Measurements from ENCODE around the gene MED13L.
A peak's percentile ranks its signal among the peaks of the same experiment; 100 is the strongest.
"Not testable (repeated sequence)": the region's sequence is repeated elsewhere in the genome, so short reads cannot be mapped to it uniquely, and the experiment has no call there.

The MED13L gene

GRCh38 chr12:116303066-116303465 lies 25.6 kb upstream of the MED13L start:
- DNase-seq, result no peak

DNA sequence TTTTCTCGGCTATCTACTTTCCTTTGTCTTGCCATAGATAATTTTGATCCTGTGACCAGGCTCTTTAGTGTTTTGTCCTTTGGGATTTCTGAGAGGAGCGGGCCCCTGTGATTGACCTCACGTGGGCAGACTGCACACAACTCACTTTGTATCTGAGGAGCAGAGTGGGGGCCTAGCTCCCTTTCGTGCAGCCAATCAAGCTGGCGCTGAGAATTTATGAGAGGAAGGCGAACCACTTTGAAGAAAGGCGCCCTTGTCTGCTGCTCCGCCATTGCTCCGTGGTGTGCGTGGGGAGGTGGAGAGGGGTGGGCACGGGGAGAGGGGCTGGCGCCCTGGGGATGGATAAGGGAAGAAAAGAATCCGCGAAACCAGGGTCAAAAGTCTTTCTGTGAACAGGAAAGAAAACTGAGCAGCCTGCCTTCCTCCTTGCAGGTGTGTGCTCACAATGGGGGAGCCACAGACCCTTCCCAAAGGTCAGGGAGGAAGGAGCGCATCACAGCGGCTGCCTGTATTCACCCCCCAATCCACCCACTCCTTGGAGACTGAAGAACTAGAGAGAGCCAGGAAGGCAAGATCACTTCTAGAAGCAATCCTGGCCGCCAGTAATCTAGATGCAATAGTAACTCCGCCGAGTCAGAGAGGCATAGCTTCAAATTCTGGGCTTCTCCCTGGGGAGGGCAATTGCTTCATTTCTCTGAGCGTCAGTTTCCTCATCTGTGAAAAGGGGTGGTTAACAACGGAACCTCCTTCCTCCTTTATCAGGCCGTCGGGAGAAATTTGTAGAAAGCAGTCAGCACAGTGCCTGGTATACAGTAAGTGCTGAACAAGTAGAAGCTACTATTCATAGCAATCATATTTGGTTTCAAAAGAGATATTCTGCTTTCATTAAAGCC lies 24.9 kb upstream of the MED13L start:
- DNase-seq, result peak; percentile 79

DNA sequence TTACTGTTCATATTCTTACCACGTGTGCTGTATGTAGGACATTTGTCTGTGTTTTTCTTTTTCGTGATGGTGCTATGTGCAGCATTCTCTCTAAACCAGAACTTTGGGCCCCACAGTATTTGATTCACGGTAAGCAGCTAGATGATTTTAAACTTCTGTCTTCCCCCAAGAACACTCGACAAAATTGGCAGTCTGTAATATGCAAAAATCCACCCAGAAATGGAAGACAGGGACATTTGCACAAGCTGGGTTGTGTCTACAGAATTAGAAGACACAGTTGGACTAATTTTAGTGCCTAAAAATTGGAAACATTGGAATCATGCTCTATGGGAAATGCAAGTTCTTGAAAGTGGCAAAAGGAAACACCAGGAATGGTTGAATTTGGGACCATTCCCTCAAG lies 24.1 kb upstream of the MED13L start:
- DNase-seq, result no peak

DNA sequence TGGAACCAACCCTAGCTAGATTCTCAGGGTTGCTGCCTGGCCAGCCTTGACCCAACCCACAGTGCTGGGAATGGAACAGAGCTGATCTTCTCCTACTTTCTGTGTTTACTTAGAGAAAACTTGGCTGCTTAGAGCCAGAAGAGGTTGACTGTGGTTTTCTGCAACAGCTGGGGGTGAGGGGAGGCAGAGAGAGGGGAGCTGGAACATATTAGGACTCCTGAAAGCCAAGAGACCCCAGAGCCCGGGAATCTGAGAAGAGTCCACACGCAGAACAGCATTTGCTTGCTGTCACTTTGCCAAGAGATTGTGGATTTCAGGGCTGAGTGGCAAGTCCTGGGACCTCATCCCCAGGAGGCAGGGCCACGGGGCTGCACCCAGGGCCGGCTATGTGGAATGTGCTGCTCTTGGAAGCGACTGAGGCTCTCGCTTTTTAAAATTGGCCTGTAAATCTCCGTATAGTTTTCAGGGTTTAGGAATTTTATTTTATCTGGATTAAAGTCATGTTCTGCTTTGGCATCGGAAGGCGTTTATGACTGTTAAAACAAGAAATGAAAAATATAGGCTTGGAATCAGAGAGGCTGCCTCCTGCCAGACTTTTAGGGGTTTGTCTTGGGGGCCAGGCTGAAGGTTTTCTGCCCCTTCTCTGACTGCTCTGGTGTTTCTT lies 22.3 kb upstream of the MED13L start:
- DNase-seq, result no peak

DNA sequence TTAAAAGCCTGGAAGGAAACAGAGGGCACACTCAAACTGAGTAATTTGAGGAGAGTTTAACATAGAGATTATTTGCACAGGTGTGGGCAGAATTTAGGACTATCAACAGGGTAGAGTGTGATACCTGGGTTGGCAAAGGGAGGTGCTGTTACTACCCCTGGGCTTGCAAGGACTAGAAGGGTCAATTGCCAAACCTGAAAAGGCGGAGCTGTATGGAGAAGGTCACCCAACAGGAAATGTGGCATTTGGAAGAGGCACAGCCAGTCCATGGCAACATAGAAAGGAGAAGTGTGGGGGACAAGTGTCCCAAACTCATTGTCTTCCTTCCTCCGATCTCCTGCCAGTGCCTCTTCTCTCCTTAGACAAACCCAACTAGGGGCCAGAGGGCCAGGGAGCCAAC lies 21.6 kb upstream of the MED13L start:
- peak; percentile 72 for DNase-seq

- DNase-seq, result no peak
Observed at GRCh38 chr12:116298578-116298977, 21.1 kb upstream of the MED13L start.

DNA sequence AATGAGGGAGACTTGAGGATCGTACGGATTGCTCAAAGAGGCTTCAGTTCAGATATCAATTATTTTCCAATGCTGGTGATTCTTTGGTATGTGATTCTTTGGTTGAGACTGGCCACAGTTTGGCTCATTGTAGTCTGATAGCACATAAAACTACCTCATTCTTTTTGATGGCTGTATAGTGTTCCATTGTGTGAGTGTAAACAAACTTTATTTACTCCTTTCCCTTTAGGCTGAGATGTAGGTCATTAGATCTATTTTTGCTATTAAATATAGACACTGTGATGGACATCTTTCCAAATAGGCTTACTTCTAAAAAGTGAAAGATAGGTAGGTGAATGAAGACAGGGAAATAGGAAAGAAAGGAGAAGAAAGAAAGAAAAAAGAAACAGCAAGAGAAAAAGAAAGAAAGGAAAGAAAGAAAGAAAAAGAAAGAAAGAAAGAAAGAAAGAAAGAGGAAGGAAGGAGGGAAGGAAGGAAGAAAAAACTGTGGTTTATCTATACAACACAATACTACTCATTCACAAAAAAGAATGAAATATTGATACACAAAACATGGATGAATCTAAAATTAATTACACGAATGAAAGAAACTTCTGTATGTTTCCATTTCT lies 19.8 kb upstream of the MED13L start:
- no peak for DNase-seq

- no peak for DNase-seq
Observed at GRCh38 chr12:116295327-116296263, 18.1 kb upstream of the MED13L start.

DNA sequence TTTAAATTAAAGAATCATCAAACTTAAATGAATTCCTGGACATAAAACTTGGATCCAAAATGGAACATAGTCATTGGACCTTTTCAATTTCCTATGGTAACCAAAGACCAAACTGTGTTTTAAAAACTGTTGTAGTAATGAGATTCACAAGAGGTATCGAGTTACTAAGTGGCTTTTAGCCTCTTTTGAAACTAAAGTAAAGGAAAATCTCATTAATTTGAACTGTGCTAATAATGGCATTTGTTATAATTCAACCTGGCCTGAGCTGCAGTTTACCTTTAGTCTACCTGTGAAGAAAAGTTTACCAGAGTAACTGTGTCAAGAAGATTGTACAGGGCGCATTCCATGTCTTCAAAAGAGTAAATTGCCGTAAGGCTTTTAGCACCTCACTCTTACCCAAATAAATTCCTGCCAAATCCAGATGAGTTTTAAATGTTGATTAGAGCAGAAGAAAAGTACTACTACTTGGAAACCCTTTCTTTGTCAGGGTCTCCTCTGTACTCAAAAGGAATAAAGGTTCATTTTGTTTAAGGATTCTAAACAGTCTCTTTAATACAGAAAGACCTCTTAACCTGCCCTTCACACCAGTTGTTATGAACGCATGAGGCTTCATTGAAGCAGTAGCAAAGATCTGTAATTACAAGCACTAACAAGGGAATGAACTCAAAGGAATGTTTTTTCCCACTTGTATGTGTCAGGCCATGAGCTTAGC lies 17.1 kb upstream of the MED13L start:
- DNase-seq, result no peak

- no peak for DNase-seq
Observed at GRCh38 chr12:116293687-116294453, 16.4 kb upstream of the MED13L start.

DNA sequence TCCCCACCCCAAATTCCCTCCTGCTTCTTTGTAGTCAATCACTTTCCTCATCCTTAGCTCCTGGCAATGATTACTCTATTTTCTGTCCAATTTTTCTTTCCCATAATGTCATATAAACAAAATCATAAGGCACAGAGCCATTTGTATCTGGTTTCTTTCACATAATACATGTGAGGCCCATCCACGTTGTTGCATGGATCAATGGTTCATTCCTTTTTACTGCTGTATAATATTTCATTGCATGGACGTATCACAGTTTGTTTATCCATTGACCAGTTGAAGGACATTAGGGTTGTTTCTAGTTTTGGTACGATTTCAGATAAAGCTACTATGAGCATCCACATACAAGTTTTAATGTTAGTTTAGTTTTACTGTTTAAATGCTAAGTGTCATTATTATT lies 13.7 kb upstream of the MED13L start:
- DNase-seq, result no peak

DNA sequence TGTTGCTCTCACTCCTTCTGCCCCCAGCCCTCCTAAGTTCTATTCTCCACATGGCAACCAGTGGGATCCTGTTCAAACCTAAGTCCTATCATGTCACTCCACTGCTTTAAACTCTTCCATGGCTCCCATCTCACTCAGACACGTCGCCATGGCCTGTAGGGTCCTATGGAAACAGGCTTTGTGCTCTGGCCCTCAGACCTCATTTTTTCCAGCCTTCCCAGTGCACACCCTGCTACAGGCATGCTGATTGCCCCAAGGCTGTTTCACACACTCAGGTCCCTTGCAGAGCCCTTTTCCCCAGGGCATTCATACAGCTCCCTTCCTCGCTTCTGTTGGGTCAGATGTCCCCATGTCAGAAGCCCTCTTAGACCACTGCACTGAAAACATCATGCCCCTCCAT lies 11.2 kb upstream of the MED13L start:
- no peak for DNase-seq

GRCh38 chr12:116287842-116288301 lies 10.4 kb upstream of the MED13L start:
- no peak for DNase-seq

GRCh38 chr12:116284396-116284795 lies 6.9 kb upstream of the MED13L start:
- peak; percentile 90 for DNase-seq

DNA sequence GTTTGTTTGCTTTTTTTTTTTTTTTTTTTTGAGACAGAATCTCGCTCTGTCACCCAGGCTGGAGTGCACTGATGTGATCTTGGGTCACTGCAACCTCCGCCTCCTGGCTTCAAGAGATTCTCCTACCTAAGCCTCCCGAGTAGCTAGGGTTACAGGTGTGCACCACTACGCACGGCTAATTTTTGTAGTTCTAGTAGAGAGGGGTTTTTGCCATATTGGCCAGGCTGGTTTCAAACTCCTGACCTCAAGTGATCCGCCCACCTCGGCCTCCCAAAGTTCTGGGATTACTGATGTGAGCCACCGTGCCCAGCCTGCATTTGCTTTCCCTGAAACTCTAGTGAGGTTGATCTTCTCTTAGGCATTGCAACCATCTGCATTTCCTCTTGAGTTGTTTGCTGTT lies 6.4 kb upstream of the MED13L start:
- not testable (repeated sequence) for DNase-seq

DNA sequence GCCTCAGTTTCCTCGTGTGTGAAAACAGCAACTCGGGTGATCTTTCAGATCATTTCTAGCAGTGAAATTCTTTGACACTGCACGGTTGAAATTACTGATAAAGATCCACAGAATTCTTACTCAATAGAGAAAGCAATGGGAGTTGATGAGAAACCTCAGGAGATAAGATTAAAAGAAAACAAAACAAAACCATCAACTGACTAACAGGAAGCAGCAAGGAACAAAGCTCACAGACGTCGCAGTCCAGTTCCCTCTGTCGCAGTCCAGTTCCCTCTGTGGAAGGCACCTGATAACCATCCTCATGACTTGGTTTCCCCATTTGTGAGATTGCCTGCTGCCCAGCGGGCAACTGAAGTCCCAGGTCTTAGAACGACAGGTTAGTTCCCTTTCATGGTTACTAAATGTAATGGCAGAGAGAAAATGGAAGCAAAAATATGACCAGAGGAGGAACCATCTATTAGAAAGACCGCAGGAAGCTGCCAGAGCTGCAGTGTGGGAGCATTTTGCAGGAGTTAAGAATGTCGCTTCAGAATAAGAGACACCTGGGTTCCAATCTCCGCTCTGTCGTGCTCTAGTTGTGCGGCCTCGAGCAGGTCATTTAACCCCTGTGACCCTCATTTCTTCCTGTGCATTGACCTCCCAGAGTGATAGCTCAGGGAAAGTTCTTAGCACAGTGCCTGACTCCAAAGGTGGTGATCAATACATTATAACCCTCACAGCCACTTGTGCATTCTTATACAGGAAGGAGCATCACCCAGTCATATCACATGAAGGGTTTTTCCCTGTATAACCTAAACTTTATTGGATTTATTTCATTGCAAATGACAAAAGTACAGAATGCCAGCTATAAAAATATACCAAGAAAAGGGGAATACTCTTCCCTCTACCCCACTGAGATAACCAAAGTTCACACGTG lies 5.1 kb upstream of the MED13L start:
- peak; percentile 57 for DNase-seq

DNA sequence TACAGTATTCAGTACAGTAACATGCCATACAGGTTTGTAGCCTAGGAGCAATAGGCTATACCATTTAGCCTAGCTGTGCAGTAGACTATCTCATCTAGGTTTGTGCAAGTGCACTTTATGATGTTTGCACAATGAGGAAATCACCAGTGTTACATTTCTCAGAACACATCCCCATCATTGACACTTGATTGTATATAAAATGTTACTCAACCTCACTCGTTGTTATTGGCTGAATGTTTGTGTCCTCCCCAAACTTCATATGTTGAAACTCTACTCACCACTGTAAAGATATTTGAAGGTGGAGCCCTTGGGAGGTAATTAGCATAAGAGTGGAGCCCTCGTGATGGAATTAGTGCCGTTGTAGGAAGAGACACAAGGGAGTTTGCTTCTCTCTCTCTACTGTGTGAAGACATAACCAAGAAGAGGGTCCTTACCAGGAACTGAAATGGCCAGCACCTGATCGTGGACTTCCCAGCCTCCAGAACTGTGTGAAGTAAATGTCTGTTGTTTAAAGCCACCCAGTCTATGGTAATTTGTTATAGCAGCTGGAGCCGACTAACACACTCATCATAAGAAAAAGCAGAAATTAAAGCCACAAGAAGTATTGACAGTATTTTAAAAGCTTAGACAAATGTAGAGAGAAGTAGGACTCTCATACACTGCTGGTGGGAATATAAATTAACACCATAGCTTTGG lies 3.2 kb upstream of the MED13L start:
- DNase-seq, result peak; percentile 70

- peak; percentile 25 for DNase-seq
Observed at GRCh38 chr12:116278667-116279066, 1.2 kb upstream of the MED13L start.

DNA sequence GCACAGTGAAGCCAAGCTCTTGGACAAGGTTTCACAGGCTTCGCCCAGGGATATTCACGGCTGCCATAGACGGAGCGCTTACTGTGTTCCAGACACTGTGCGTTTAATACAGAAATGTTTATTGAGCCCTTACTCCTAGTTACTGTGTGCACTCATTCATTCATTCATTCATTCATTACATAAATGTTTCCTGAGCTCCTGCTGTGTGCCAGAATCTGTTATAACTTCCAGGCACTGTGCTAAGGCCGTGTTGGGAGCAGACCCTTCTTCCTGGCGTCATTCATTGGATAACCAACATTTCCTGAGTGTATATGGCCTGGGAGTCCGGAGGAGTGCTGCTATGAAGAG lies 760 bp upstream of the MED13L start:
- no peak for DNase-seq
